DND-41 (cell line): Measurements from ENCODE around the gene NOL4L.
A peak's percentile ranks its signal among the peaks of the same experiment; 100 is the strongest.

ENCODE experiments used
- ATAC-seq: fragments of 200-7000 bp; cut with Tn5 transposase; 3 replicates; pipeline ENCODE4 v1.9.1; 2021; ENCODE audit warnings: low read depth; ENCODE audit not compliant: insufficient read depth
- DNase-seq: peaks from one replicate; pipeline ENCODE4 v3.0.0-alpha.2; 2020
- H2AFZ ChIP-seq: 2 replicates; pipeline ENCODE4 v1.6.0; 2012; ENCODE audit warnings: low read depth, low read length
- H3K27ac ChIP-seq: 2 replicates; pipeline ENCODE4 v1.5.1; 2012; ENCODE audit warnings: low read length, inconsistent platforms
- H3K27me3 ChIP-seq: fragments of 200-600 bp; sonication (generic); 2 replicates; pipeline ENCODE4 v1.6.0; 2012; ENCODE audit warnings: low read length, mild to moderate bottlenecking, inconsistent platforms; ENCODE audit not compliant: insufficient read depth, poor library complexity
- H3K36me3 ChIP-seq: 2 replicates; pipeline ENCODE4 v1.5.1; 2012; ENCODE audit warnings: low read length, inconsistent platforms; ENCODE audit not compliant: insufficient read depth
- H3K4me1 ChIP-seq: 2 replicates; pipeline ENCODE4 v1.5.1; 2012; ENCODE audit warnings: mild to moderate bottlenecking, low read length; ENCODE audit not compliant: insufficient read depth
- H3K4me2 ChIP-seq: 2 replicates; pipeline ENCODE4 v1.6.0; 2012; ENCODE audit warnings: mild to moderate bottlenecking, moderate library complexity, low read length, inconsistent platforms; ENCODE audit not compliant: insufficient read depth
- H3K4me3 ChIP-seq, 2 experiments: fragments of 200-600 bp in 1 of 2; shearing (Covaris generic) in 1 of 2; 2 replicates each; pipeline ENCODE4 v1.5.1; 2012 to 2016; ENCODE audit warnings: inconsistent platforms in 2 of 2, low read length in 2 of 2, mild to moderate bottlenecking in 2 of 2, low read depth in 1 of 2, moderate library complexity in 1 of 2
- H3K79me2 ChIP-seq: 2 replicates; pipeline ENCODE4 v1.6.0; 2012; ENCODE audit warnings: low read length, inconsistent platforms; ENCODE audit not compliant: insufficient read depth
- H3K9ac ChIP-seq: 2 replicates; pipeline ENCODE4 v1.6.0; 2012; ENCODE audit warnings: low read depth, mild to moderate bottlenecking, inconsistent platforms, low read length, moderate library complexity
- H3K9me3 ChIP-seq: 2 replicates; pipeline ENCODE4 v1.5.1; 2012; ENCODE audit warnings: low read length, moderate library complexity, mild to moderate bottlenecking, inconsistent platforms; ENCODE audit not compliant: insufficient read depth, severe bottlenecking
- H4K20me1 ChIP-seq: 2 replicates; pipeline ENCODE4 v1.6.0; 2012; ENCODE audit warnings: low read length; ENCODE audit not compliant: insufficient read depth
- CTCF ChIP-seq: IDR thresholded peaks from 2 replicates; pipeline ENCODE4 v1.5.1; 2012; ENCODE audit warnings: borderline replicate concordance, low read length, moderate library complexity, mild to moderate bottlenecking; ENCODE audit not compliant: poor library complexity, severe bottlenecking; ENCODE audit errors: extremely low read depth
- EZH2 ChIP-seq: IDR thresholded peaks from 3 replicates; pipeline ENCODE4 v1.6.1; 2012; ENCODE audit warnings: borderline replicate concordance, low read depth, mild to moderate bottlenecking, moderate library complexity, low read length, inconsistent platforms; ENCODE audit not compliant: severe bottlenecking

The NOL4L gene

GRCh38 chr20:32560482-32560988, 24.6 kb downstream of the NOL4L start:
- peaks cover 83% of the 10 kb centered on the region for H4K20me1 ChIP-seq
- no peaks in the 10 kb centered on the region for H3K9me3 ChIP-seq
- H3K4me1 ChIP-seq: no peaks in the 10 kb centered on the region
- ATAC-seq: no peak
- peaks cover 68% of the 10 kb centered on the region for H3K79me2 ChIP-seq
- H3K27me3 ChIP-seq: no peaks in the 10 kb centered on the region
- H3K27ac ChIP-seq: peak overlapping the region; percentile 18; the same call in 1 of the 2 replicates
- no peak overlapping the region for H3K4me3 ChIP-seq
- no peak overlapping the region for H3K4me2 ChIP-seq
- no peak overlapping the region for H2AFZ ChIP-seq
- TF ChIP-seq EZH2 (no peak), CTCF (no peak)
- no peak overlapping the region for H3K9ac ChIP-seq
- H3K36me3 ChIP-seq: no peaks in the 10 kb centered on the region; the same call in 1 of the 2 replicates
- DNase-seq: no peak

GRCh38 chr20:32559753-32560380, 25.3 kb downstream of the NOL4L start:
- H3K27ac ChIP-seq: no peak overlapping the region
- ATAC-seq: no peak
- peaks cover 78% of the 10 kb centered on the region for H4K20me1 ChIP-seq
- no peak overlapping the region for H3K4me2 ChIP-seq
- no peak overlapping the region for H3K4me3 ChIP-seq
- no peak for TF ChIP-seq CTCF
- no peak for TF ChIP-seq EZH2
- peaks cover 67% of the 10 kb centered on the region for H3K79me2 ChIP-seq
- DNase-seq: no peak
- H3K9ac ChIP-seq: no peak overlapping the region
- H2AFZ ChIP-seq: no peak overlapping the region
- no peaks in the 10 kb centered on the region for H3K9me3 ChIP-seq
- no peaks in the 10 kb centered on the region for H3K4me1 ChIP-seq
- no peaks in the 10 kb centered on the region; the same call in 1 of the 2 replicates for H3K36me3 ChIP-seq
- H3K27me3 ChIP-seq: no peaks in the 10 kb centered on the region

- Histone ChIP-seq H2AFZ (no peak overlapping the region), H3K36me3 (no peaks in the 10 kb centered on the region; the same call in 1 of the 2 replicates), H3K9ac (no peak overlapping the region), H3K27me3 (no peaks in the 10 kb centered on the region), H3K4me1 (no peaks in the 10 kb centered on the region; the same call in 1 of the 2 replicates), H4K20me1 (peaks cover 78% of the 10 kb centered on the region), H3K79me2 (peaks cover 73% of the 10 kb centered on the region), H3K9me3 (no peaks in the 10 kb centered on the region), H3K4me3 (no peak overlapping the region), H3K27ac (no peak overlapping the region), H3K4me2 (no peak overlapping the region)
- DNase-seq (no peak), ATAC-seq (no peak)
- TF ChIP-seq CTCF: no peak
- no peak for TF ChIP-seq EZH2
Measured at GRCh38 chr20:32559205-32559752, 25.9 kb downstream of the NOL4L start.
